SK-N-SH (cell line): ENCODE data around the gene SLC5A11. TPM values are rescaled to one million over a fixed set of nuclear protein-coding genes. Genes with fewer than 3 reads are reported as not detected.

Experiments
- CTCF ChIA-PET: fragments of 300-600, 350-600 bp; formaldehyde crosslinking; extraction: SDS; loops from one replicate; lab custom pipeline; 2021; lab: Yijun Ruan, JAX
- POLR2A ChIA-PET: fragments of 350-600 bp; sonication (Branson Sonifier 250); formaldehyde crosslinking; extraction: SDS; loops from one replicate; lab custom pipeline; 2020; ENCODE audit warnings: antibody characterized with exemption, inconsistent platforms; lab: Yijun Ruan, JAX
- DNase-seq: peaks from one replicate; pipeline ENCODE4 v3.0.0; 2012
- H2AFZ ChIP-seq: fragments of 200-600 bp; sonication (generic); 2 replicates; pipeline ENCODE4 v1.8.1; 2016; ENCODE audit warnings: antibody characterized with exemption, mild to moderate bottlenecking, low read depth
- H3F3A ChIP-seq: fragments of 200-600 bp; sonication (generic); replicated peaks from 2 replicates; pipeline ENCODE3; 2016; ENCODE audit warnings: antibody characterized with exemption, mild to moderate bottlenecking; ENCODE audit not compliant: insufficient read depth
- H3K27ac ChIP-seq, 2 experiments: fragments of 200-500 bp in 1 of 2; fragments of 200-600 bp in 1 of 2; sonication (Bioruptor generic) in 1 of 2; sonication (generic), shearing (Covaris generic) in 1 of 2; 2 replicates each; pipeline versions ENCODE4 v1.5.1 to v1.6.1; 2014 to 2016; ENCODE audit warnings: low read depth in 2 of 2, inconsistent platforms in 1 of 2, low read length in 1 of 2, mild to moderate bottlenecking in 1 of 2, mixed read lengths in 1 of 2
- H3K27me3 ChIP-seq: fragments of 200-600 bp; sonication (generic), shearing (Covaris generic); 2 replicates; pipeline ENCODE4 v1.6.1; 2016; ENCODE audit warnings: mixed run types; ENCODE audit not compliant: insufficient read depth
- H3K36me3 ChIP-seq, 2 experiments: fragments of 200-500 bp in 1 of 2; fragments of 200-600 bp in 1 of 2; sonication (Bioruptor generic) in 1 of 2; sonication (generic) in 1 of 2; replicated peaks in 1 of 2; 2 replicates each; pipeline versions ENCODE3 to v1.5.1; 2014 to 2016; ENCODE audit warnings: low read length in 1 of 2, mild to moderate bottlenecking in 1 of 2; ENCODE audit not compliant: insufficient read depth in 2 of 2, control insufficient read depth in 1 of 2
- H3K4me1 ChIP-seq, 2 experiments: fragments of 200-500 bp in 1 of 2; fragments of 200-600 bp in 1 of 2; sonication (Bioruptor generic) in 1 of 2; sonication (generic), shearing (Covaris generic) in 1 of 2; 2 replicates each; pipeline versions ENCODE4 v1.5.1 to v1.6.1; 2014 to 2016; ENCODE audit warnings: low read depth in 1 of 2, low read length in 1 of 2, mixed run types in 1 of 2; ENCODE audit not compliant: insufficient read depth in 2 of 2, control insufficient read depth in 1 of 2
- H3K4me2 ChIP-seq: fragments of 200-600 bp; sonication (generic), shearing (Covaris generic); 2 replicates; pipeline ENCODE4 v1.6.1; 2017; ENCODE audit warnings: mixed run types
- H3K4me3 ChIP-seq, 2 experiments: fragments of 200-500 bp in 1 of 2; fragments of 200-600 bp in 1 of 2; sonication (Bioruptor generic) in 1 of 2; sonication (generic), shearing (Covaris generic) in 1 of 2; 2 replicates each; pipeline versions ENCODE4 v1.5.1 to v1.8.1; 2014 to 2016; ENCODE audit warnings: low read depth in 2 of 2, inconsistent platforms in 1 of 2, low read length in 1 of 2, mild to moderate bottlenecking in 1 of 2, mixed read lengths in 1 of 2, moderate library complexity in 1 of 2
- H3K79me2 ChIP-seq: fragments of 200-600 bp; sonication (generic); 2 replicates; pipeline ENCODE4 v1.8.1; 2017; ENCODE audit warnings: mild to moderate bottlenecking; ENCODE audit not compliant: insufficient read depth
- H3K9ac ChIP-seq: fragments of 200-600 bp; sonication (generic); 2 replicates; pipeline ENCODE4 v1.6.1; 2017; ENCODE audit warnings: mixed run types
- H3K9me2 ChIP-seq: fragments of 200-600 bp; sonication (generic); 2 replicates; pipeline ENCODE4 v1.6.1; 2017; ENCODE audit warnings: mixed run types
- H3K9me3 ChIP-seq: fragments of 200-600 bp; sonication (generic); 2 replicates; pipeline ENCODE4 v1.6.1; 2017; ENCODE audit warnings: mixed run types, mild to moderate bottlenecking, moderate library complexity
- H4K20me1 ChIP-seq: fragments of 200-600 bp; sonication (generic); 2 replicates; pipeline ENCODE4 v1.6.1; 2017; ENCODE audit warnings: mild to moderate bottlenecking, mixed run types; ENCODE audit not compliant: insufficient read depth
- CHD2 ChIP-seq: fragments of 150-350 bp; IDR thresholded peaks from 2 replicates; pipeline ENCODE4 v1.6.1; 2018; ENCODE audit warnings: low read length; ENCODE audit not compliant: partially characterized antibody
- CTCF ChIP-seq: fragments of 200-600 bp; sonication (generic); IDR thresholded peaks from 2 replicates; pipeline ENCODE4 v1.6.1; 2017; ENCODE audit warnings: antibody characterized with exemption, mild to moderate bottlenecking, moderate library complexity
- EZH2phosphoT487 ChIP-seq: fragments of 200-600 bp; sonication (generic); IDR thresholded peaks from 2 replicates; pipeline ENCODE4 v1.6.1; 2017; ENCODE audit warnings: low read depth, mixed run types, mild to moderate bottlenecking, antibody characterized with exemption, moderate library complexity, borderline replicate concordance
- FOXJ3 ChIP-seq: sonication (generic); formaldehyde crosslinking; IDR thresholded peaks from 2 replicates; pipeline ENCODE4 v1.5.1; 2020; ENCODE audit warnings: mild to moderate bottlenecking, missing genetic modification reagents
- GABPA ChIP-seq: IDR thresholded peaks from 2 replicates; pipeline ENCODE4 v1.4.0; 2012; ENCODE audit warnings: low read depth, mild to moderate bottlenecking
- GATA2 ChIP-seq: sonication (generic); formaldehyde crosslinking; IDR thresholded peaks from 2 replicates; pipeline ENCODE4 v1.5.0; 2020; ENCODE audit warnings: mild to moderate bottlenecking, missing genetic modification reagents
- IRF3 ChIP-seq: fragments of 150-350 bp; IDR thresholded peaks from 2 replicates; pipeline ENCODE4 v1.6.1; 2016; ENCODE audit warnings: mild to moderate bottlenecking, low read depth, low read length
- MEF2A ChIP-seq: IDR thresholded peaks from 2 replicates; pipeline ENCODE4 v1.4.0; 2012; ENCODE audit warnings: low read depth, borderline replicate concordance
- MXI1 ChIP-seq: IDR thresholded peaks from 2 replicates; pipeline ENCODE4 v1.6.1; 2012; ENCODE audit warnings: mild to moderate bottlenecking, low read depth, low read length, improper control_type of control experiment
- NFIC ChIP-seq: IDR thresholded peaks from 2 replicates; pipeline ENCODE4 v1.4.0; 2012; ENCODE audit warnings: borderline replicate concordance
- RAD21 ChIP-seq: IDR thresholded peaks from 2 replicates; pipeline ENCODE4 v1.6.1; 2012; ENCODE audit warnings: mild to moderate bottlenecking, low read length
- RCOR1 ChIP-seq: fragments of 150-350 bp; IDR thresholded peaks from 2 replicates; pipeline ENCODE4 v1.6.1; 2017; ENCODE audit warnings: antibody characterized with exemption, low read length
- REST ChIP-seq: IDR thresholded peaks from 2 replicates; pipeline ENCODE4 v1.6.1; 2012; ENCODE audit warnings: mild to moderate bottlenecking, low read depth, low read length, moderate library complexity
- RFX5 ChIP-seq: IDR thresholded peaks from 2 replicates; pipeline ENCODE4 v1.6.1; 2012; ENCODE audit warnings: mild to moderate bottlenecking, improper control_type of control experiment, low read length
- TAF1 ChIP-seq: IDR thresholded peaks from 2 replicates; pipeline ENCODE4 v1.6.1; 2012; ENCODE audit warnings: low read depth, mild to moderate bottlenecking, low read length, moderate library complexity, borderline replicate concordance
- TEAD4 ChIP-seq: IDR thresholded peaks from 2 replicates; pipeline ENCODE4 v1.4.0; 2012; ENCODE audit warnings: mild to moderate bottlenecking, borderline replicate concordance; ENCODE audit not compliant: insufficient read depth
- USF1 ChIP-seq: IDR thresholded peaks from 2 replicates; pipeline ENCODE4 v1.4.0; 2012; ENCODE audit warnings: low read depth, borderline replicate concordance
- USF2 ChIP-seq: fragments of 150-350 bp; IDR thresholded peaks from 2 replicates; pipeline ENCODE4 v1.6.1; 2017; ENCODE audit warnings: antibody characterized with exemption, low read length, low read depth, borderline replicate concordance
- WGBS: methylation state at CpG from one replicate; pipeline ENCODE4 v1.1.6; 2017; ENCODE audit warnings: low lambda C conversion rate; 5-methylcytosine and 5-hydroxymethylcytosine counted together
- polyA plus RNA-seq, 3 experiments: library from polyadenylated mRNA; depleted of rRNA; stranded (reverse); fragments of >200 nt; gene quantifications; 2 replicates each; pipeline ENCODE4 v1.2.3, GENCODE V29; 2012

Gene SLC5A11
- polyA plus RNA-seq, 1 of the 3 experiments (the other 2 are of a cell fraction), result not detected

- Histone ChIP-seq H3K36me3 (no peaks in the 10 kb centered on the region), H3F3A (peaks cover 11% of the 10 kb centered on the region), H3K9me3 (no peaks in the 10 kb centered on the region), H3K9ac (no peak overlapping the region), H3K4me3 (no peak overlapping the region), H3K79me2 (no peaks in the 10 kb centered on the region), H3K4me1 (peaks cover 7 to 9% of the 10 kb centered on the region in 2 experiments; a peak in 2 of 4 replicates), H4K20me1 (0 out of 2 replicates have a peak, but pooled peaks cover 5% of the 10 kb centered on the region), H3K27ac (no peak overlapping the region), H3K9me2 (no peaks in the 10 kb centered on the region), H3K4me2 (no peak overlapping the region), H2AFZ (no peak overlapping the region), H3K27me3 (no peaks in the 10 kb centered on the region)
- TF ChIP-seq REST (peak; percentile 99), CHD2 (no peak), EZH2phosphoT487 (no peak)
- DNase-seq, result no peak
- CTCF ChIA-PET, result no interaction called here
- WGBS, result 74% methylated on average over 8 of the region's 9 CpGs
- POLR2A ChIA-PET, result no interaction called here
Observed at GRCh38 chr16:24858219-24859041, 12.7 kb downstream of the SLC5A11 start.

GRCh38 chr16:24861461-24861860 is 15.7 kb downstream of the SLC5A11 start:
- Histone ChIP-seq H4K20me1 (0 out of 2 replicates have a peak, but pooled peaks cover 5% of the 10 kb centered on the region), H3K79me2 (no peaks in the 10 kb centered on the region), H3F3A (peaks cover 4% of the 10 kb centered on the region), H3K9ac (no peak overlapping the region), H3K36me3 (peaks cover 0 to 3% of the 10 kb centered on the region in 2 experiments), H3K27me3 (no peaks in the 10 kb centered on the region), H3K9me2 (no peaks in the 10 kb centered on the region), H3K9me3 (peaks cover 5% of the 10 kb centered on the region; the same call in 1 of the 2 replicates), H3K4me2 (no peak overlapping the region), H2AFZ (no peak overlapping the region), H3K27ac (no peak overlapping the region), H3K4me3 (no peak overlapping the region), H3K4me1 (no peaks in the 10 kb centered on the region)
- DNase-seq, result no peak
- CTCF ChIA-PET, result no interaction called here
- 70% methylated on average over 1 of the region's 1 CpG for WGBS
- POLR2A ChIA-PET, result no interaction called here
- TF ChIP-seq FOXJ3 (CRISPR knock-in tag) (no peak), TAF1 (no peak), USF2 (no peak), RFX5 (no peak), RAD21 (no peak), USF1 (no peak), GATA2 (CRISPR knock-in tag) (no peak), MEF2A (no peak), EZH2phosphoT487 (no peak), IRF3 (no peak), CTCF (no peak), TEAD4 (no peak), GABPA (no peak), NFIC (no peak), RCOR1 (no peak), MXI1 (no peak)
